NB4 (cell line): ENCODE results near the gene PDE8A.

Experiments
- MYC ChIP-seq: IDR thresholded peaks from 2 replicates; pipeline ENCODE4 v1.6.1; 2011; ENCODE audit warnings: low read depth, low read length
- POLR2A ChIP-seq: IDR thresholded peaks from 2 replicates; pipeline ENCODE4 v1.6.1; 2011; ENCODE audit warnings: mild to moderate bottlenecking; ENCODE audit not compliant: insufficient read length; ENCODE audit errors: extremely low read depth
- TF ChIP-seq, protein P1 (sequence below): IDR thresholded peaks from one replicate; pipeline ENCODE4 v1.5.1; 2012; ENCODE audit warnings: low read depth, low read length
- TF ChIP-seq, protein P2 (sequence below): IDR thresholded peaks from 2 replicates; pipeline ENCODE4 v1.6.1; 2011; ENCODE audit warnings: low read depth, low read length

GRCh38 chr15:85099195-85099803 lies 117.6 kb downstream of the PDE8A start:
- TF ChIP-seq, protein P1, sequence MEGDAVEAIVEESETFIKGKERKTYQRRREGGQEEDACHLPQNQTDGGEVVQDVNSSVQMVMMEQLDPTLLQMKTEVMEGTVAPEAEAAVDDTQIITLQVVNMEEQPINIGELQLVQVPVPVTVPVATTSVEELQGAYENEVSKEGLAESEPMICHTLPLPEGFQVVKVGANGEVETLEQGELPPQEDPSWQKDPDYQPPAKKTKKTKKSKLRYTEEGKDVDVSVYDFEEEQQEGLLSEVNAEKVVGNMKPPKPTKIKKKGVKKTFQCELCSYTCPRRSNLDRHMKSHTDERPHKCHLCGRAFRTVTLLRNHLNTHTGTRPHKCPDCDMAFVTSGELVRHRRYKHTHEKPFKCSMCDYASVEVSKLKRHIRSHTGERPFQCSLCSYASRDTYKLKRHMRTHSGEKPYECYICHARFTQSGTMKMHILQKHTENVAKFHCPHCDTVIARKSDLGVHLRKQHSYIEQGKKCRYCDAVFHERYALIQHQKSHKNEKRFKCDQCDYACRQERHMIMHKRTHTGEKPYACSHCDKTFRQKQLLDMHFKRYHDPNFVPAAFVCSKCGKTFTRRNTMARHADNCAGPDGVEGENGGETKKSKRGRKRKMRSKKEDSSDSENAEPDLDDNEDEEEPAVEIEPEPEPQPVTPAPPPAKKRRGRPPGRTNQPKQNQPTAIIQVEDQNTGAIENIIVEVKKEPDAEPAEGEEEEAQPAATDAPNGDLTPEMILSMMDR = no peak
- no peak for TF ChIP-seq MYC
- TF ChIP-seq, protein P2, sequence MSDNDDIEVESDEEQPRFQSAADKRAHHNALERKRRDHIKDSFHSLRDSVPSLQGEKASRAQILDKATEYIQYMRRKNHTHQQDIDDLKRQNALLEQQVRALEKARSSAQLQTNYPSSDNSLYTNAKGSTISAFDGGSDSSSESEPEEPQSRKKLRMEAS = no peak
- no peak for TF ChIP-seq POLR2A
